Measurements from ENCODE around the gene ARHGAP15. TPM values are rescaled to one million over a fixed set of nuclear protein-coding genes. Genes with fewer than 3 reads are reported as not detected.

ARHGAP15 gene
- total and polyA plus RNA-seq, 4 donors: 3.8 to 17.9 (median 13.2) TPM

DNA sequence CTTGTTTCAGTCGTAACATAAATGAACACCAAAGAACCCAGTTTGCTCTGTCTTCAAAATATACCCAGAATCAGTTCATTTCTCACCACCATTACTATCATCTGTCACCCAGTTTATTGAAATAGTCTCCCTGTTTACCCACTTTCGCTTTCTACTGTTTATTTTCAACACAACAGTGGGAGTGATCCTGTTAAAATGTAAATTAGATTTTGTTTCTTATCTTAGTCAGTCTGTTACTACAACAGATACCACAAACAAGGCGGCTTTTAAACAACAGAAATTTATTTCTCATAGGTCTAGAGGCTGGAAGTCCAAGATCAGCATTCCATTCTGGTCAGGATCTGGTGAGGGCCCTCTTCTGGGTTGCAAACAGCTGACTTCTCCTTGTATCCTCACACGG lies 74.8 kb downstream of the ARHGAP15 start (continued):
- TF ChIP-seq, protein P1, sequence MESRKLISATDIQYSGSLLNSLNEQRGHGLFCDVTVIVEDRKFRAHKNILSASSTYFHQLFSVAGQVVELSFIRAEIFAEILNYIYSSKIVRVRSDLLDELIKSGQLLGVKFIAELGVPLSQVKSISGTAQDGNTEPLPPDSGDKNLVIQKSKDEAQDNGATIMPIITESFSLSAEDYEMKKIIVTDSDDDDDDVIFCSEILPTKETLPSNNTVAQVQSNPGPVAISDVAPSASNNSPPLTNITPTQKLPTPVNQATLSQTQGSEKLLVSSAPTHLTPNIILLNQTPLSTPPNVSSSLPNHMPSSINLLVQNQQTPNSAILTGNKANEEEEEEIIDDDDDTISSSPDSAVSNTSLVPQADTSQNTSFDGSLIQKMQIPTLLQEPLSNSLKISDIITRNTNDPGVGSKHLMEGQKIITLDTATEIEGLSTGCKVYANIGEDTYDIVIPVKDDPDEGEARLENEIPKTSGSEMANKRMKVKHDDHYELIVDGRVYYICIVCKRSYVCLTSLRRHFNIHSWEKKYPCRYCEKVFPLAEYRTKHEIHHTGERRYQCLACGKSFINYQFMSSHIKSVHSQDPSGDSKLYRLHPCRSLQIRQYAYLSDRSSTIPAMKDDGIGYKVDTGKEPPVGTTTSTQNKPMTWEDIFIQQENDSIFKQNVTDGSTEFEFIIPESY (IDR thresholded peaks at IDR 0.05): no peak
- TF ChIP-seq EGR1 (IDR thresholded peaks at IDR 0.05; ENCODE audit: low read depth in 2 of 2): no peak
- TF ChIP-seq HNF4A (conservative IDR thresholded peaks at IDR 0.05): no peak
- no peak for TF ChIP-seq RXRA (IDR thresholded peaks at IDR 0.05)
- no peak for TF ChIP-seq SP1 (IDR thresholded peaks at IDR 0.05)
- TF ChIP-seq FOXA1 (IDR thresholded peaks at IDR 0.05): no peak
- no peak for TF ChIP-seq YY1 (IDR thresholded peaks at IDR 0.05)
- no peak for TF ChIP-seq GABPA (IDR thresholded peaks at IDR 0.05 in 1 of 2, conservative IDR thresholded peaks at IDR 0.05 in 1 of 2)

DNA sequence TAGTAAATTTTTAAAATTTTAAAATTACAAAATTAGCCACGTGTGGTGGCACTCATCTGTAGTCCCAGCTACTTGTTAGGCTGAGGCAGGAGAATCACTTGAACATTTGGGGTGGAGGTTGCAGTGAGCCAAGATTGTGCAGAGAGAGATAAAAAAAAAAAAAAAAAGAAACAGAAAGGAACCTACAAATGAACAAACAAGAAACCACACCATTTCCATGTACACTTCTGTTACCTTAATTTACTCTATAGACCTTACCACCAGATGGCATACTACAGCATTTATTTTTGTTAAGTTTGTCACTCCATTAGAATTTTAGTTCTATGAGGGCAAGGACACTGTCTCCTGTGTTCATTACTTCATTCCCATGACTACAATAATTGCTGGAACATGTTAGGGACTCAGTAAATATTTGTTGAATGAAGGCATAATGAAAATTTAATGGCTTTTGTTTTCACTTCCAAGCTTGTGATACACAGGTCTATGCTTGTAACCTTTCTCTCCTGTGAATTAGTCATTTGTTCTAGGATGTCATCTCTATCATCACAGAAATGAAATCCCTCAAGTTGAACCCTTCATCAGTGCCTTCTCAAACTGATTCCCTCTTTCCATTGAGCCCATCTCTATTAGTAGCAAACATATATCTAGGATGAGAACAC lies 76.0 kb downstream of the ARHGAP15 start:
- TF ChIP-seq, protein P2, sequence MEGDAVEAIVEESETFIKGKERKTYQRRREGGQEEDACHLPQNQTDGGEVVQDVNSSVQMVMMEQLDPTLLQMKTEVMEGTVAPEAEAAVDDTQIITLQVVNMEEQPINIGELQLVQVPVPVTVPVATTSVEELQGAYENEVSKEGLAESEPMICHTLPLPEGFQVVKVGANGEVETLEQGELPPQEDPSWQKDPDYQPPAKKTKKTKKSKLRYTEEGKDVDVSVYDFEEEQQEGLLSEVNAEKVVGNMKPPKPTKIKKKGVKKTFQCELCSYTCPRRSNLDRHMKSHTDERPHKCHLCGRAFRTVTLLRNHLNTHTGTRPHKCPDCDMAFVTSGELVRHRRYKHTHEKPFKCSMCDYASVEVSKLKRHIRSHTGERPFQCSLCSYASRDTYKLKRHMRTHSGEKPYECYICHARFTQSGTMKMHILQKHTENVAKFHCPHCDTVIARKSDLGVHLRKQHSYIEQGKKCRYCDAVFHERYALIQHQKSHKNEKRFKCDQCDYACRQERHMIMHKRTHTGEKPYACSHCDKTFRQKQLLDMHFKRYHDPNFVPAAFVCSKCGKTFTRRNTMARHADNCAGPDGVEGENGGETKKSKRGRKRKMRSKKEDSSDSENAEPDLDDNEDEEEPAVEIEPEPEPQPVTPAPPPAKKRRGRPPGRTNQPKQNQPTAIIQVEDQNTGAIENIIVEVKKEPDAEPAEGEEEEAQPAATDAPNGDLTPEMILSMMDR (IDR thresholded peaks at IDR 0.05; ENCODE audit: low read depth, low read length, missing input control): peak; percentile 26
- TF ChIP-seq TAF1 (conservative IDR thresholded peaks at IDR 0.05): no peak
- TF ChIP-seq RAD21 (IDR thresholded peaks at IDR 0.05): peak; percentile 36 to 61
- no peak overlapping the region for H3K27ac ChIP-seq (ENCODE audit: low read depth in 1 of 2, low read length in 2 of 2)
- H3K9ac ChIP-seq (ENCODE audit: low read depth in 1 of 2, low read length in 2 of 2): no peak overlapping the region
- 86% methylated on average over 1 of the region's 1 CpG for WGBS
- no peak overlapping the region for H3K4me3 ChIP-seq (ENCODE audit: low read depth in 1 of 3, low read length in 3 of 3)
- H3K9me3 ChIP-seq (ENCODE audit: control insufficient read depth in 4 of 4, low read length in 3 of 4): no peaks in the 10 kb centered on the region
- H3K36me3 ChIP-seq (ENCODE audit: control insufficient read depth in 4 of 4, insufficient read depth in 3 of 4, low read depth in 1 of 4, low read length in 3 of 4): no peaks in the 10 kb centered on the region
- DNase-seq (ENCODE audit: low spot score): no peak
- no peaks in the 10 kb centered on the region for H3K27me3 ChIP-seq (ENCODE audit: control insufficient read depth in 4 of 4, insufficient read depth in 4 of 4, low read length in 3 of 4)
- H3K4me1 ChIP-seq (ENCODE audit: control insufficient read depth in 4 of 4, insufficient read depth in 4 of 4, low read length in 3 of 4): no peaks in the 10 kb centered on the region

DNA sequence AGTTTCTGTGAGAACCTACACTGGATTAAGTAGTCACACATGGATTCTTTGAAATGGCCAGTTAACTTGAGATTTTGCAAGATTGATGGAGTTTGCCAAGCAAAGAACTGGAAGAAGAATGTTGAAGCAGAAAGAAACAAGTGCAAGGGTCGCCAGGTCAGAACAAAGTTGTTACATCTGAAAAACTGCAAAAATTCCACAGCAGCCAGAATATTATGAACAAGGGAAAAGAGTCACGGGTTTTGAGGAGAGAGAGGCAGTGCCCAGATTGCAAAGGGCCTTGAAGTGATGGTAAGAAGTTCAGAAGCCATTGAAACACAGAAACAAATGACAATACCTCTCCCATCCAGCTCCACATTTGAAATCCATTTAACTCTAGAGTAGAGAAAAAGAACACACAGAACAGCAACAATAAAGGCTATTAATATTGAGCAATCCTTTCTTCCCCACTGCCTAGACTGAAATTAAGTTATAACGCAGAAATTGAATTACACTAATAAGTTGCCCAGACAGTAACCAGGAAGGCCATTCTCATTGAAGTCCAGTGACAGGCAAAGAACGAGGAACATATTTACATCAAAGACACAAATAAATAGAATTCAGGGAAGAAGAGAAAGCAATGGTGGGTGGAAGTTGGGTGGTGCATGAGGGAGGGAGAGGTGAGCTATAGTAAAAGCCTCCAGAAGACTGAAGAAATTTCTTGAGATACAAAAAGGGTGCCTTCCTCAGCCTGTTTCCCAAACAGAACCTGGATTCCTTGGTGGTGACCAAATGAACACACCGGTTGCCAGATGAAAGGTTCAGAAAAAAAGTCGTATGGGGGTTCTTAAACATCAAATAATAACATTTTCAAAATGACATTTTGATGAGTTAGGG lies 80.6 kb downstream of the ARHGAP15 start:
- WGBS: 76% methylated on average over 6 of the region's 6 CpGs
- H3K36me3 ChIP-seq (ENCODE audit: control insufficient read depth in 4 of 4, insufficient read depth in 3 of 4, low read depth in 1 of 4, low read length in 3 of 4): no peaks in the 10 kb centered on the region
- TF ChIP-seq NR2F2 (IDR thresholded peaks at IDR 0.05): no peak
- TF ChIP-seq JUND (IDR thresholded peaks at IDR 0.05): no peak
- no peak for TF ChIP-seq YY1 (IDR thresholded peaks at IDR 0.05)
- TF ChIP-seq, protein P3, sequence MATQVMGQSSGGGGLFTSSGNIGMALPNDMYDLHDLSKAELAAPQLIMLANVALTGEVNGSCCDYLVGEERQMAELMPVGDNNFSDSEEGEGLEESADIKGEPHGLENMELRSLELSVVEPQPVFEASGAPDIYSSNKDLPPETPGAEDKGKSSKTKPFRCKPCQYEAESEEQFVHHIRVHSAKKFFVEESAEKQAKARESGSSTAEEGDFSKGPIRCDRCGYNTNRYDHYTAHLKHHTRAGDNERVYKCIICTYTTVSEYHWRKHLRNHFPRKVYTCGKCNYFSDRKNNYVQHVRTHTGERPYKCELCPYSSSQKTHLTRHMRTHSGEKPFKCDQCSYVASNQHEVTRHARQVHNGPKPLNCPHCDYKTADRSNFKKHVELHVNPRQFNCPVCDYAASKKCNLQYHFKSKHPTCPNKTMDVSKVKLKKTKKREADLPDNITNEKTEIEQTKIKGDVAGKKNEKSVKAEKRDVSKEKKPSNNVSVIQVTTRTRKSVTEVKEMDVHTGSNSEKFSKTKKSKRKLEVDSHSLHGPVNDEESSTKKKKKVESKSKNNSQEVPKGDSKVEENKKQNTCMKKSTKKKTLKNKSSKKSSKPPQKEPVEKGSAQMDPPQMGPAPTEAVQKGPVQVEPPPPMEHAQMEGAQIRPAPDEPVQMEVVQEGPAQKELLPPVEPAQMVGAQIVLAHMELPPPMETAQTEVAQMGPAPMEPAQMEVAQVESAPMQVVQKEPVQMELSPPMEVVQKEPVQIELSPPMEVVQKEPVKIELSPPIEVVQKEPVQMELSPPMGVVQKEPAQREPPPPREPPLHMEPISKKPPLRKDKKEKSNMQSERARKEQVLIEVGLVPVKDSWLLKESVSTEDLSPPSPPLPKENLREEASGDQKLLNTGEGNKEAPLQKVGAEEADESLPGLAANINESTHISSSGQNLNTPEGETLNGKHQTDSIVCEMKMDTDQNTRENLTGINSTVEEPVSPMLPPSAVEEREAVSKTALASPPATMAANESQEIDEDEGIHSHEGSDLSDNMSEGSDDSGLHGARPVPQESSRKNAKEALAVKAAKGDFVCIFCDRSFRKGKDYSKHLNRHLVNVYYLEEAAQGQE (IDR thresholded peaks at IDR 0.05): no peak
- no peak for TF ChIP-seq RXRA (IDR thresholded peaks at IDR 0.05)
- no peak for TF ChIP-seq GABPA (IDR thresholded peaks at IDR 0.05 in 1 of 2, conservative IDR thresholded peaks at IDR 0.05 in 1 of 2)
- TF ChIP-seq FOXA1 (IDR thresholded peaks at IDR 0.05): no peak
- TF ChIP-seq TAF1 (conservative IDR thresholded peaks at IDR 0.05): no peak
- TF ChIP-seq, protein P4, sequence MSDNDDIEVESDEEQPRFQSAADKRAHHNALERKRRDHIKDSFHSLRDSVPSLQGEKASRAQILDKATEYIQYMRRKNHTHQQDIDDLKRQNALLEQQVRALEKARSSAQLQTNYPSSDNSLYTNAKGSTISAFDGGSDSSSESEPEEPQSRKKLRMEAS (IDR thresholded peaks at IDR 0.05): no peak
- TF ChIP-seq HNF4A (conservative IDR thresholded peaks at IDR 0.05): no peak
- no peak for TF ChIP-seq RAD21 (IDR thresholded peaks at IDR 0.05)
- TF ChIP-seq, protein P5, sequence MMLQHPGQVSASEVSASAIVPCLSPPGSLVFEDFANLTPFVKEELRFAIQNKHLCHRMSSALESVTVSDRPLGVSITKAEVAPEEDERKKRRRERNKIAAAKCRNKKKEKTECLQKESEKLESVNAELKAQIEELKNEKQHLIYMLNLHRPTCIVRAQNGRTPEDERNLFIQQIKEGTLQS (IDR thresholded peaks at IDR 0.05): no peak
- TF ChIP-seq, protein P2 (IDR thresholded peaks at IDR 0.05; ENCODE audit: low read depth, low read length, missing input control): no peak
- TF ChIP-seq EGR1 (IDR thresholded peaks at IDR 0.05; ENCODE audit: low read depth in 2 of 2): no peak
- no peak for TF ChIP-seq FOXA2 (IDR thresholded peaks at IDR 0.05)

More for the DNA sequence above, 80.6 kb downstream of the ARHGAP15 start:
- H3K4me3 ChIP-seq (ENCODE audit: low read depth in 1 of 3, low read length in 3 of 3): no peak overlapping the region
- no peaks in the 10 kb centered on the region for H3K9me3 ChIP-seq (ENCODE audit: control insufficient read depth in 4 of 4, low read length in 3 of 4)
- H3K9ac ChIP-seq (ENCODE audit: low read depth in 1 of 2, low read length in 2 of 2): no peak overlapping the region
- H3K4me1 ChIP-seq (ENCODE audit: control insufficient read depth in 4 of 4, insufficient read depth in 4 of 4, low read length in 3 of 4): no peaks in the 10 kb centered on the region
- no peak for DNase-seq (ENCODE audit: low spot score)
- no peak overlapping the region for H3K27ac ChIP-seq (ENCODE audit: low read depth in 1 of 2, low read length in 2 of 2)
- no peaks in the 10 kb centered on the region for H3K27me3 ChIP-seq (ENCODE audit: control insufficient read depth in 4 of 4, insufficient read depth in 4 of 4, low read length in 3 of 4)

Data from liver (tissue), 9 donors.